GM18502 (cell line): Measurements from ENCODE around the gene XKR8.
"Not testable (repeated sequence)": the region's sequence is repeated elsewhere in the genome, so short reads cannot be mapped to it uniquely, and the experiment has no call there.

Source experiments
- ATAC-seq: cut with Tn5 transposase; IDR thresholded peaks from one replicate; pipeline ENCODE4 v1.9.1; 2021; ENCODE audit warnings: mild to moderate bottlenecking; ENCODE audit not compliant: unreplicated experiment, poor library complexity

Gene XKR8

GRCh38 chr1:27980216-27980845 lies 20.6 kb downstream of the XKR8 start:
- ATAC-seq, result no peak

- no peak for ATAC-seq
Measured at GRCh38 chr1:27981145-27981544, 21.4 kb downstream of the XKR8 start.

GRCh38 chr1:27990920-27991537 lies 31.3 kb downstream of the XKR8 start:
- no peak for ATAC-seq

- no peak for ATAC-seq
Measured at GRCh38 chr1:27992276-27992675, 32.5 kb downstream of the XKR8 start.

- ATAC-seq, result no peak
Measured at GRCh38 chr1:27993241-27993640, 33.5 kb downstream of the XKR8 start.

- ATAC-seq, result no peak
Measured at GRCh38 chr1:27994060-27994459, 34.3 kb downstream of the XKR8 start.

- ATAC-seq, result not testable (repeated sequence)
Measured at GRCh38 chr1:27994526-27994925, 34.8 kb downstream of the XKR8 start.

GRCh38 chr1:27999055-27999454 lies 39.3 kb downstream of the XKR8 start:
- ATAC-seq, result no peak

- ATAC-seq, result no peak
Measured at GRCh38 chr1:28002600-28002999, 42.8 kb downstream of the XKR8 start.

- not testable (repeated sequence) for ATAC-seq
Measured at GRCh38 chr1:28003117-28003516, 43.3 kb downstream of the XKR8 start.

- no peak for ATAC-seq
Measured at GRCh38 chr1:28010969-28011368, 51.2 kb downstream of the XKR8 start.
